Thoracic aorta (tissue), 2 donors: ENCODE data around the gene TLR10. TPM values are rescaled to one million over a fixed set of nuclear protein-coding genes. Genes with fewer than 3 reads are reported as not detected.
A peak's percentile ranks its signal among the peaks of the same experiment; 100 is the strongest.
"Not testable (repeated sequence)": the region's sequence is repeated elsewhere in the genome, so short reads cannot be mapped to it uniquely, and the experiment has no call there.

Experiments used
- ATAC-seq: fragments of 150-250 bp; one replicate; pipeline ENCODE4 v1.8.0; 2017; ENCODE audit warnings: low read depth; ENCODE audit not compliant: insufficient number of reproducible peaks, low FRiP score
- DNase-seq: peaks from one replicate; pipeline ENCODE4 v3.0.0-alpha.2; 2020; ENCODE audit warnings: low spot score
- H3K27ac ChIP-seq, 2 donors: fragments of 200-600 bp; sonication (generic); 1 replicate in 1 of 2; 2 replicates in 1 of 2; pipeline ENCODE4 v1.5.1; 2016; ENCODE audit warnings: mild to moderate bottlenecking in 2 of 2, moderate library complexity in 2 of 2
- H3K27me3 ChIP-seq: fragments of 200-600 bp; sonication (generic); replicated peaks from 2 replicates; pipeline ENCODE4 v1.6.0; 2016; ENCODE audit warnings: mild to moderate bottlenecking; ENCODE audit not compliant: insufficient read depth
- H3K36me3 ChIP-seq: fragments of 200-600 bp; sonication (generic); one replicate; pipeline ENCODE4 v1.5.1; 2016
- H3K4me1 ChIP-seq, 2 donors: fragments of 200-600 bp; sonication (generic); 1 replicate in 1 of 2; 2 replicates in 1 of 2; pipeline versions ENCODE4 v1.5.1 to v1.6.0; 2016; ENCODE audit warnings: low read depth in 2 of 2, mild to moderate bottlenecking in 1 of 2; ENCODE audit not compliant: control insufficient read depth in 1 of 2
- H3K4me3 ChIP-seq: fragments of 200-600 bp; sonication (generic); 2 replicates; pipeline ENCODE4 v1.5.1; 2016; ENCODE audit warnings: mild to moderate bottlenecking
- H3K9me3 ChIP-seq: fragments of 200-600 bp; sonication (generic); 2 replicates; pipeline ENCODE4 v1.5.1; 2016
- total RNA-seq, 2 donors: library from RNA; depleted of rRNA; stranded (reverse); fragments of >200 nt; gene quantifications; one replicate each; pipeline versions ENCODE4 v1.1.0 to v1.2.3, GENCODE V29; 2016
- TF ChIP-seq, protein P1 (sequence below): fragments of 200-600 bp; sonication (generic); IDR thresholded peaks from one replicate; pipeline ENCODE4 v1.5.1; 2019; ENCODE audit warnings: antibody characterized with exemption

The TLR10 gene
- total RNA-seq, 2 donors from 2014 or later: 0.28 to 0.81 TPM

DNA sequence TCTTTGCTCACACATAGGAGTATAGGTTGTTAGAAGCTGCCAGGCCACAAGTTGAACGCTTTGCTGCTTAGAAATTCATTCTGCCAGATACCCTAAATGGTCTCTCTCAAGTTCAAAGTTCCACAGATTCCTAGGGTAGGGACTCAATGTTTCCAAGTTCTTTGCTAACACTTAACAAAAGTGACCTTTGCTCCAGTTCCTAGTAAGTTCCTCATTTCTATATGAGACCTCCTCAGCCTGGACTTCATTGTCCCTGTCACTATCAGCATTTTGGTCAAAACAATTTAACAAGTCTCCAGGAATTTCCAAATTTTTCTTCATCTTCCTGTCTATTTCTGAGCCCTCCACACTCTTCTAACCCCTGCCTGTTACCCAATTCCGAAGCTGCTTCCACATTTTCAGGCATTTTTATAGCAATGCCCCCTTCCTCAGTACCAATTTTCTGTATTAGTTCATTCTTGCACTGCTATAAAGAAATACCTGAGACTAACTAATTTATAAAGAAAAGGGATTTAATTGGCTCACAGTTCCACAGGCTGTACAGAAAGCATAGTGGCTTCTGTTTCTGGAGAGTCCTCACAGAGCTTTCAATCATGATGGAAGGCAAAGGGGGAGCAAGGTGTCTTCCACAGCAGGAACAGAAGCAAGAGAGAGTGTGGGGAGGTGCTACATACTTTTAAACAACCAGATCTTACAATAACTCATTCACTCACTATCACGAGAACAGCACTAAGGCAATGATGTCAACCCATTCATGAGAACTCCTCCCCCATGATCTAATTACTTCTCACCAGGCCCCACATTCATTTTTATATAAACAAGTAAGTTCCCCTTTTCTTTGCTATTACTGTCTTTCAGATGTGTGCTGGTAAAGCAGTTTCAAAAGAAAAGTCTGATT, 33.3 kb upstream of the TLR10 start:
- TF ChIP-seq, protein P1, sequence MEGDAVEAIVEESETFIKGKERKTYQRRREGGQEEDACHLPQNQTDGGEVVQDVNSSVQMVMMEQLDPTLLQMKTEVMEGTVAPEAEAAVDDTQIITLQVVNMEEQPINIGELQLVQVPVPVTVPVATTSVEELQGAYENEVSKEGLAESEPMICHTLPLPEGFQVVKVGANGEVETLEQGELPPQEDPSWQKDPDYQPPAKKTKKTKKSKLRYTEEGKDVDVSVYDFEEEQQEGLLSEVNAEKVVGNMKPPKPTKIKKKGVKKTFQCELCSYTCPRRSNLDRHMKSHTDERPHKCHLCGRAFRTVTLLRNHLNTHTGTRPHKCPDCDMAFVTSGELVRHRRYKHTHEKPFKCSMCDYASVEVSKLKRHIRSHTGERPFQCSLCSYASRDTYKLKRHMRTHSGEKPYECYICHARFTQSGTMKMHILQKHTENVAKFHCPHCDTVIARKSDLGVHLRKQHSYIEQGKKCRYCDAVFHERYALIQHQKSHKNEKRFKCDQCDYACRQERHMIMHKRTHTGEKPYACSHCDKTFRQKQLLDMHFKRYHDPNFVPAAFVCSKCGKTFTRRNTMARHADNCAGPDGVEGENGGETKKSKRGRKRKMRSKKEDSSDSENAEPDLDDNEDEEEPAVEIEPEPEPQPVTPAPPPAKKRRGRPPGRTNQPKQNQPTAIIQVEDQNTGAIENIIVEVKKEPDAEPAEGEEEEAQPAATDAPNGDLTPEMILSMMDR: no peak
- H3K27ac ChIP-seq: peak overlapping the region in 1 of 2 donors; percentile 53
- no peak for DNase-seq

DNA sequence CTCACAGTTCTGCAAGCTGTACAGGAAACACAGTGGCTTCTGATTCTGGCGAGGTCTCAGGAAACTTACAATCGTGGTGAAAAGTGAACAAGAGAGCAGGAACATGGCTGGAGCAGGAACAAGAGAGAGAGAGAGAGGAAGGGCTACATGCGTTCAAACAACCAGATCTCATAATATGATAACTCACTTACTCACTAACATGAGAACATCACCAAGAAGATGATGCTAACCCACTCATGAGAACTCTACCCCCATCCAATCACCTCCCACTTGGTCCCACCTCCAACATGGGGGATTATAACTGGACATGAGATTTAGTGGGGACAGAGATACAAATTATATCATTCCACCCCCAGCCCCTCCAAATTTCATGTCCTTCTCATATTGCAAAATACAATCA, 31.6 kb upstream of the TLR10 start:
- no peak for ATAC-seq
- TF ChIP-seq, protein P1: no peak
- Histone ChIP-seq H3K4me1 (no peaks in the 10 kb centered on the region), H3K27ac (no peak overlapping the region), H3K4me3 (no peak overlapping the region), H3K9me3 (no peaks in the 10 kb centered on the region), H3K27me3 (no peaks in the 10 kb centered on the region), H3K36me3 (no peaks in the 10 kb centered on the region)
- no peak for DNase-seq

More for the DNA sequence above, 33.3 kb upstream of the TLR10 start:
- Histone ChIP-seq H3K36me3 (no peaks in the 10 kb centered on the region), H3K9me3 (no peaks in the 10 kb centered on the region), H3K4me1 (no peaks in the 10 kb centered on the region), H3K27me3 (no peaks in the 10 kb centered on the region), H3K4me3 (peak overlapping the region; percentile 35)
- ATAC-seq: no peak

DNA sequence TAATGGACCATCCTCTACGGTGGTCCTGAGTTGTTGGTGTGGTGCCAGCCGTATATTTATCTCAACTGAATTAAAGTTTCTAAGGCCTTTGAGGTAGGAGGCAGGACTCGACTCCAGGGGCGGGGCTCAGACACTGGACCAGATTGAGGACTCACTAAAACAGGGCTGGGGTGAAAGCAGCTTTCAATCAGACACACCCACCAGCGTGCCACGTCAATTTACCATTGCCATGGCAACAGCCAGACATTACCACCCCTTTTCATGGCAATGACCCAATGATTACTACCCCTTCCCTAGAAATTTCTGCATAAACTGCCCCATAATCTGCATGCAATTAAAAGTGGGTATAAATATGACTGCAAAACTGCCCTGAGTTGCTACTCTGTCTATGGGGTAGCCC, 28.5 kb upstream of the TLR10 start:
- TF ChIP-seq, protein P1: no peak
- Histone ChIP-seq H3K27ac (no peak overlapping the region), H3K4me3 (no peak overlapping the region), H3K27me3 (no peaks in the 10 kb centered on the region), H3K4me1 (no peaks in the 10 kb centered on the region), H3K9me3 (no peaks in the 10 kb centered on the region), H3K36me3 (no peaks in the 10 kb centered on the region)
- DNase-seq: no peak
- ATAC-seq: no peak

DNA sequence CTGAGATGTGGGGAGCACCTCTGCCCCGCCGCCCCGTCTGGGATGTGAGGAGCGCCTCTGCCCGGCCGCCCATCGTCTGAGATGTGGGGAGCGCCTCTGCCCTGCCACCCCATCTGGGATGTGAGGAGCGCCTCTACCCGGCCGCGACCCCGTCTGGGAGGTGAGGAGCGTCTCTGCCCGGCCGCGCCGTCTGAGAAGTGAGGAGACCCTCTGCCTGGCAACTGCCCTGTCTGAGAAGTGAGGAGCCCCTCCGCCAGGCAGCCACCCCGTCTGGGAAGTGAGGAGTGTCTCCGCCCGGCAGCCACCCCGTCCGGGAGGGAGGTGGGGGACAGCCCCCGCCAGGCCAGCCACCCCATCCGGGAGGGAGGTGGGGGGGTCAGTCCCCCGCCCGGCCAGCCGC, 24.7 kb upstream of the TLR10 start:
- H3K27ac ChIP-seq, H3K9me3 ChIP-seq, ATAC-seq, DNase-seq, H3K4me3 ChIP-seq, H3K27me3 ChIP-seq, H3K36me3 ChIP-seq: not testable (repeated sequence)
- peaks cover 7 to 13% of the 10 kb centered on the region in 2 donors for H3K4me1 ChIP-seq

DNA sequence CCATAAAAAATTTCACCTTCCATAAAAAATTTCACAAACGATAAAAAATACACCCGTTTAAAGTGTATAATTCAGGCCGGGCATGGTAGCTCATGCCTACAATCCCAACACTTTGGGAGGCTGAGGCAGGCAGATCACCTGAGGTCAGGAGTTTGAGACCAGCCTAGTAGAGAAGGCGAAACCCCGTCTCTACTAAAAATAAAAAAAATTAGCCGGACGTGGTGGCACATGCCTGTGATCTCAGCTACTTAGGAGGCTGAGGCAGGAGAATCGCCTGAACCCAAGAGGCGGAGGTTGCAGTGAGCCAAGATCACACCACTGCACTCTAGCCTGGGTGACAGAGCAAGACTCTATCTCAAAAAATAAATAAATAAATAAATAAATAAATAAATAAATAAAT, 23.5 kb upstream of the TLR10 start:
- not testable (repeated sequence) for H3K9me3 ChIP-seq, H3K36me3 ChIP-seq, H3K4me3 ChIP-seq, H3K27me3 ChIP-seq, ATAC-seq, DNase-seq
- peak overlapping the region in 1 of 2 donors; percentile 68 for H3K27ac ChIP-seq
- H3K4me1 ChIP-seq: peaks cover 7 to 13% of the 10 kb centered on the region in 2 donors

DNA sequence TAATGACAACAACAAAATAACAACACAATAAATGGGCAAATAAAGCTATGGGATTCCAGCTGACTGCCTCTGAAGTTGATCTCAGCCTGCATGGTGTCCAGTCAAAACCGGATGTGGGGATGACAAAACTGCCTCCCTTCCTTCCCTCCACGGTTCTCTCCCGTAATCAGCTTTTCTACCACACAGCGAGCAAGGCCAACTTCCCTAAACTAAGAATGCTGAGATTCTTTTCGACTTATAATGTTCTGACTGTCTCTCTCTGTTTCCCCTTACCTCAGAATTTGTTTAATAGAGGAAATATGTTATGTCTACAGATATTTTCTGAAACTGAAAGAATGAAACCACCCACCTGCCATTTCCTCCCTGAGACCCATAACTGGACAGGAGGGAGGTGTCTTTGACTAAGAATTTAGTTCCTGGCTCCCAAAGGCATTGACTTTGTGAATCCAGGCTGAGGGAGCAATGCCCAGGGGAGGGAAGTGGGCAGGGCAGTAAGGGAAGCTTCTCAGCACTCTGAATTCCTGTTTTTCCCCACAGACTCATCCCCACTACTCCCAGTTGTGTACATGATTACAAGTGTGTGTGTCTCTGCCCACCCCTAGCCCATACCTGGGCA, 22.8 kb upstream of the TLR10 start:
- ATAC-seq: no peak
- no peak for DNase-seq
- H3K27ac ChIP-seq: peak overlapping the region; percentile 54 to 68
- H3K36me3 ChIP-seq: peaks cover under 1% of the 10 kb centered on the region
- H3K4me1 ChIP-seq: peaks cover 7 to 13% of the 10 kb centered on the region in 2 donors
- H3K27me3 ChIP-seq: no peaks in the 10 kb centered on the region
- no peaks in the 10 kb centered on the region for H3K9me3 ChIP-seq
- H3K4me3 ChIP-seq: peak overlapping the region; percentile 66
- TF ChIP-seq, protein P1: no peak
